K562 (cell line): ENCODE data around the gene LDLRAD1. TPM values are rescaled to one million over a fixed set of nuclear protein-coding genes. Genes with fewer than 3 reads are reported as not detected.

Source experiments
- ARID3A ChIP-seq: IDR thresholded peaks from 2 replicates; pipeline ENCODE4 v1.6.1; 2012; ENCODE audit warnings: low read depth, low read length, improper control_type of control experiment, borderline replicate concordance
- BCL6 ChIP-seq: fragments of 250-450 bp; sonication (Bioruptor Pico); IDR thresholded peaks from 2 replicates; pipeline ENCODE4 v1.4.0; 2020
- HEY1 ChIP-seq: fragments of 250-450 bp; sonication (Bioruptor Pico); IDR thresholded peaks from 2 replicates; pipeline ENCODE4 v1.5.0; 2020; ENCODE audit warnings: mild to moderate bottlenecking, moderate library complexity, borderline replicate concordance
- KHSRP ChIP-seq: fragments of 450-650 bp; IDR thresholded peaks from 2 replicates; pipeline ENCODE4 v1.6.1; 2017
- NCOA4 ChIP-seq: fragments of 450-650 bp; IDR thresholded peaks from 2 replicates; pipeline ENCODE4 v1.6.1; 2018; ENCODE audit warnings: mild to moderate bottlenecking; ENCODE audit not compliant: partially characterized antibody
- NR3C1 ChIP-seq: sonication (generic); formaldehyde crosslinking; IDR thresholded peaks from 2 replicates; pipeline ENCODE4 v1.8.1; 2022; ENCODE audit warnings: missing genetic modification reagents
- POLR2H ChIP-seq: IDR thresholded peaks from 2 replicates; pipeline ENCODE4 v1.6.1; 2016; ENCODE audit warnings: missing genetic modification characterization, low read depth, mild to moderate bottlenecking, control low read depth, missing compliant biosample characterization, moderate library complexity
- PTBP1 ChIP-seq: fragments of 200-400 bp; formaldehyde crosslinking; IDR thresholded peaks from 2 replicates; pipeline ENCODE4 v1.6.1; 2017; ENCODE audit warnings: low read depth, low read length
- RBM39 ChIP-seq: fragments of 200-400 bp; formaldehyde crosslinking; optimal IDR thresholded peaks from 2 replicates; pipeline ENCODE3; 2018; ENCODE audit warnings: low read depth, low read length
- THRA ChIP-seq: fragments of 450-650 bp; IDR thresholded peaks from 2 replicates; pipeline ENCODE4 v1.6.1; 2017; ENCODE audit warnings: mild to moderate bottlenecking, moderate library complexity
- YY1 ChIP-seq, 3 experiments: IDR thresholded peaks; 2 replicates each; pipeline ENCODE4 v1.6.1; 2011; ENCODE audit warnings: low read length in 2 of 3, mild to moderate bottlenecking in 2 of 3, moderate library complexity in 2 of 3, borderline replicate concordance in 1 of 3, control low read depth in 1 of 3, low read depth in 1 of 3; ENCODE audit not compliant: insufficient read depth in 3 of 3, insufficient replicate concordance in 2 of 3, control insufficient read depth in 1 of 3, insufficient read length in 1 of 3; ENCODE audit errors: extremely low read depth in 1 of 3
- ZBTB7A ChIP-seq: IDR thresholded peaks from 2 replicates; pipeline ENCODE4 v1.6.1; 2011; ENCODE audit warnings: low read depth, mild to moderate bottlenecking, low read length, moderate library complexity, borderline replicate concordance; ENCODE audit not compliant: control insufficient read depth
- ZNF133 ChIP-seq: fragments of 250-450 bp; sonication (Bioruptor Pico); IDR thresholded peaks from 2 replicates; pipeline ENCODE4 v1.4.0; 2020; ENCODE audit warnings: mild to moderate bottlenecking
- ZNF232 ChIP-seq: sonication (generic); formaldehyde crosslinking; IDR thresholded peaks from 2 replicates; pipeline ENCODE4 v1.8.0; 2022; ENCODE audit warnings: mild to moderate bottlenecking, missing genetic modification reagents
- ZNF239 ChIP-seq: fragments of 250-450 bp; sonication (Bioruptor Pico); IDR thresholded peaks from 2 replicates; pipeline ENCODE4 v1.4.0; 2020; ENCODE audit warnings: mild to moderate bottlenecking
- ZNF253 ChIP-seq: fragments of 250-450 bp; sonication (Bioruptor Pico); conservative IDR thresholded peaks from 2 replicates; pipeline ENCODE4 v1.6.1; 2021; ENCODE audit warnings: mild to moderate bottlenecking
- ZNF551 ChIP-seq: fragments of 250-450 bp; sonication (Bioruptor Pico); IDR thresholded peaks from 2 replicates; pipeline ENCODE4 v1.5.0; 2021; ENCODE audit warnings: mild to moderate bottlenecking, moderate library complexity
- ZNF583 ChIP-seq: fragments of 250-450 bp; sonication (Bioruptor Pico); IDR thresholded peaks from 2 replicates; pipeline ENCODE4 v1.4.0; 2020
- polyA plus RNA-seq, 8 experiments: library from polyadenylated mRNA; depleted of rRNA in 4 of 8; stranded (reverse) in 5 of 8; unstranded in 3 of 8; fragments of >200 nt; fragmentation: Nextera tagmentation in 2 of 8; fragmentation: Illumina TruSeq in 1 of 8; extraction: Ambion mirVana in 2 of 8; extraction: Trizol in 1 of 8; gene quantifications; 2 replicates each; pipeline versions ENCODE4 v1.2.1 to v1.2.3, GENCODE V29; 2011 to 2014; ENCODE audit warnings: inconsistent platforms in 1 of 8, missing spikeins in 1 of 8
- total RNA-seq, 7 experiments: library from RNA; depleted of rRNA in 6 of 7; stranded (reverse); fragments of >200 nt in 6 of 7; fragmentation: Illumina TruSeq in 2 of 7; extraction: Trizol in 2 of 7; gene quantifications; 2 replicates each; pipeline versions ENCODE4 v1.2.1 to v1.2.3, GENCODE V29; 2011 to 2021; ENCODE audit warnings: low replicate concordance in 1 of 7
- TF ChIP-seq, protein P1 (sequence below): fragments of 200-400 bp; formaldehyde crosslinking; IDR thresholded peaks from 2 replicates; pipeline ENCODE4 v1.6.1; 2017; ENCODE audit warnings: mild to moderate bottlenecking, low read depth, low read length, moderate library complexity
- TF ChIP-seq, protein P2 (sequence below): fragments of 450-650 bp; IDR thresholded peaks from 2 replicates; pipeline ENCODE4 v1.6.1; 2016; ENCODE audit warnings: mild to moderate bottlenecking

Gene LDLRAD1
- total and polyA plus RNA-seq, 9 of the 15 experiments (the other 6 are each of a cell fraction or from before 2014, with no cell fraction given) = not detected

DNA sequence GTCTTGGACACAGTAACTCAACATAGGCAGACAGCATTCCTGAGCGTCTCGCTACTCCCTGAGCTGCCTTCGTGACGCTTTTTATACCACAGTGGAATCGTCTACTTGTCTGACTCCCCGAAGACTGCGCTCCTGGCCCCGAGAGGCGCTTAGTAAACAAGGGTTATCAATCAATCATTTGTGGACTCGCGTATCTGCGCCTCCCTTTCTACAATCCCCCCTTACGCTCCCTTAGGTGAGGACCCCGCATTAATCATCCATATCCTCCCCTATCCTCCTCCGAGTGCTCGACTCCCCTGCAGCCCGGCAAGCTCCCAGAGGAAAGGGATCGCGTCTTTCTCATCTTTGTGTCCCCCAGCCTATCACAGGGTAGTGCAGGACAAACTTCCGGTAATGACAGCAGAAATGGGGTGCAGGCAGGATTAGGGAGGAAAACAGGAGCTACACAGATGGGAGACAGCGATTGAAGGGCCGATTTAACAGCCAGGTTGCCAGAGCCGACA, 34.5 kb upstream of the LDLRAD1 start (continued):
- TF ChIP-seq PTBP1 = no peak
- no peak for TF ChIP-seq ARID3A
- TF ChIP-seq ZBTB7A = 0 out of 2 replicates have a peak, but pooled peaks have one; percentile 9
- 0 out of 2 replicates have a peak, but pooled peaks have one; percentile 4 for TF ChIP-seq ZNF583 (CRISPR knock-in tag)
- TF ChIP-seq KHSRP = no peak
- TF ChIP-seq NCOA4 = no peak
- no peak for TF ChIP-seq ZNF239 (CRISPR knock-in tag)
- no peak for TF ChIP-seq THRA
- TF ChIP-seq ZNF133 (CRISPR knock-in tag) = no peak
- peak; percentile 81 for TF ChIP-seq RBM39
- no peak for TF ChIP-seq BCL6 (CRISPR knock-in tag)
- TF ChIP-seq ZNF232 (CRISPR knock-in tag) = no peak
- TF ChIP-seq ZNF551 (CRISPR knock-in tag) = no peak
- TF ChIP-seq, protein P1, sequence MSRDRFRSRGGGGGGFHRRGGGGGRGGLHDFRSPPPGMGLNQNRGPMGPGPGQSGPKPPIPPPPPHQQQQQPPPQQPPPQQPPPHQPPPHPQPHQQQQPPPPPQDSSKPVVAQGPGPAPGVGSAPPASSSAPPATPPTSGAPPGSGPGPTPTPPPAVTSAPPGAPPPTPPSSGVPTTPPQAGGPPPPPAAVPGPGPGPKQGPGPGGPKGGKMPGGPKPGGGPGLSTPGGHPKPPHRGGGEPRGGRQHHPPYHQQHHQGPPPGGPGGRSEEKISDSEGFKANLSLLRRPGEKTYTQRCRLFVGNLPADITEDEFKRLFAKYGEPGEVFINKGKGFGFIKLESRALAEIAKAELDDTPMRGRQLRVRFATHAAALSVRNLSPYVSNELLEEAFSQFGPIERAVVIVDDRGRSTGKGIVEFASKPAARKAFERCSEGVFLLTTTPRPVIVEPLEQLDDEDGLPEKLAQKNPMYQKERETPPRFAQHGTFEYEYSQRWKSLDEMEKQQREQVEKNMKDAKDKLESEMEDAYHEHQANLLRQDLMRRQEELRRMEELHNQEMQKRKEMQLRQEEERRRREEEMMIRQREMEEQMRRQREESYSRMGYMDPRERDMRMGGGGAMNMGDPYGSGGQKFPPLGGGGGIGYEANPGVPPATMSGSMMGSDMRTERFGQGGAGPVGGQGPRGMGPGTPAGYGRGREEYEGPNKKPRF = no peak
- TF ChIP-seq YY1 (IDR thresholded peaks at IDR 0.05; ENCODE audit: borderline replicate concordance in 1 of 3, control insufficient read depth in 1 of 3, extremely low read depth in 1 of 3, insufficient read depth in 3 of 3, insufficient read length in 1 of 3, insufficient replicate concordance in 2 of 3, low read depth in 1 of 3, low read length in 2 of 3) = no peak
- TF ChIP-seq ZNF253 (CRISPR knock-in tag) = no peak
- TF ChIP-seq POLR2H (tag) = no peak
- TF ChIP-seq, protein P2, sequence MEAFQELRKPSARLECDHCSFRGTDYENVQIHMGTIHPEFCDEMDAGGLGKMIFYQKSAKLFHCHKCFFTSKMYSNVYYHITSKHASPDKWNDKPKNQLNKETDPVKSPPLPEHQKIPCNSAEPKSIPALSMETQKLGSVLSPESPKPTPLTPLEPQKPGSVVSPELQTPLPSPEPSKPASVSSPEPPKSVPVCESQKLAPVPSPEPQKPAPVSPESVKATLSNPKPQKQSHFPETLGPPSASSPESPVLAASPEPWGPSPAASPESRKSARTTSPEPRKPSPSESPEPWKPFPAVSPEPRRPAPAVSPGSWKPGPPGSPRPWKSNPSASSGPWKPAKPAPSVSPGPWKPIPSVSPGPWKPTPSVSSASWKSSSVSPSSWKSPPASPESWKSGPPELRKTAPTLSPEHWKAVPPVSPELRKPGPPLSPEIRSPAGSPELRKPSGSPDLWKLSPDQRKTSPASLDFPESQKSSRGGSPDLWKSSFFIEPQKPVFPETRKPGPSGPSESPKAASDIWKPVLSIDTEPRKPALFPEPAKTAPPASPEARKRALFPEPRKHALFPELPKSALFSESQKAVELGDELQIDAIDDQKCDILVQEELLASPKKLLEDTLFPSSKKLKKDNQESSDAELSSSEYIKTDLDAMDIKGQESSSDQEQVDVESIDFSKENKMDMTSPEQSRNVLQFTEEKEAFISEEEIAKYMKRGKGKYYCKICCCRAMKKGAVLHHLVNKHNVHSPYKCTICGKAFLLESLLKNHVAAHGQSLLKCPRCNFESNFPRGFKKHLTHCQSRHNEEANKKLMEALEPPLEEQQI = no peak
- TF ChIP-seq HEY1 = no peak
- no peak for TF ChIP-seq NR3C1 (CRISPR knock-in tag)
